Colonic mucosa (tissue), 4 donors: ENCODE measurements around the gene UBN1. TPM values are rescaled to one million over a fixed set of nuclear protein-coding genes. Genes with fewer than 3 reads are reported as not detected.

Source experiments
- DNase-seq: peaks from one replicate; pipeline ENCODE4 v3.0.0-alpha.2; 2020
- H3K27ac ChIP-seq: fragments of 200-600 bp; one replicate; pipeline ENCODE4 v1.8.0; 2021
- H3K27me3 ChIP-seq: fragments of 200-600 bp; one replicate; pipeline ENCODE4 v1.8.0; 2021
- H3K36me3 ChIP-seq: fragments of 200-600 bp; one replicate; pipeline ENCODE4 v1.8.0; 2021
- H3K4me1 ChIP-seq: fragments of 200-600 bp; one replicate; pipeline ENCODE4 v1.8.0; 2021; ENCODE audit warnings: mild to moderate bottlenecking
- H3K4me3 ChIP-seq: fragments of 200-600 bp; one replicate; pipeline ENCODE4 v1.8.0; 2021
- H3K9ac ChIP-seq, 2 donors: one replicate each; pipeline ENCODE4 v1.7.0; 2013; ENCODE audit warnings: control low read depth in 2 of 2, low read depth in 2 of 2, low read length in 2 of 2
- H3K9me3 ChIP-seq: fragments of 200-600 bp; one replicate; pipeline ENCODE4 v1.8.0; 2021
- CTCF ChIP-seq: fragments of 200-600 bp; IDR thresholded peaks from one replicate; pipeline ENCODE4 v1.8.0; 2022; ENCODE audit warnings: antibody characterized with exemption, mild to moderate bottlenecking
- intact Hi-C: fragments of 100-400 bp; cut with DNase I; formaldehyde crosslinking; loops from one replicate; pipeline ENCODE4 v1.14.1; 2022
- total RNA-seq, 2 donors: library from RNA; stranded (reverse); fragmentation: NEBNext Ultra II Directional in 1 of 2; extraction: Animal tissue kit (Norgen Biotek cat#: 25700) in 1 of 2; gene quantifications; one replicate each; pipeline ENCODE4 v1.2.1, GENCODE V29; 2021
- donor health status: healthy.
- donor health status: DM: no; HTN: no; CAD: no.
- donor health status: DM: no; HTN: no; CAD: no.

The UBN1 gene
- total RNA-seq, 2 donors from 2014 or later: 34.7 to 41.7 TPM

GRCh38 chr16:4803401-4803844, 43.9 kb upstream of the UBN1 start:
- peak overlapping the region; percentile 91 for H3K4me3 ChIP-seq
- H3K9me3 ChIP-seq: no peaks in the 10 kb centered on the region
- peak overlapping the region in 1 of 2 donors; percentile 70 for H3K9ac ChIP-seq
- intact Hi-C loops: no loop called here
- TF ChIP-seq CTCF: no peak
- H3K36me3 ChIP-seq: peaks cover 4% of the 10 kb centered on the region
- H3K27me3 ChIP-seq: no peaks in the 10 kb centered on the region
- H3K27ac ChIP-seq: peak overlapping the region; percentile 97
- peaks cover 15% of the 10 kb centered on the region for H3K4me1 ChIP-seq
- DNase-seq: no peak

DNA sequence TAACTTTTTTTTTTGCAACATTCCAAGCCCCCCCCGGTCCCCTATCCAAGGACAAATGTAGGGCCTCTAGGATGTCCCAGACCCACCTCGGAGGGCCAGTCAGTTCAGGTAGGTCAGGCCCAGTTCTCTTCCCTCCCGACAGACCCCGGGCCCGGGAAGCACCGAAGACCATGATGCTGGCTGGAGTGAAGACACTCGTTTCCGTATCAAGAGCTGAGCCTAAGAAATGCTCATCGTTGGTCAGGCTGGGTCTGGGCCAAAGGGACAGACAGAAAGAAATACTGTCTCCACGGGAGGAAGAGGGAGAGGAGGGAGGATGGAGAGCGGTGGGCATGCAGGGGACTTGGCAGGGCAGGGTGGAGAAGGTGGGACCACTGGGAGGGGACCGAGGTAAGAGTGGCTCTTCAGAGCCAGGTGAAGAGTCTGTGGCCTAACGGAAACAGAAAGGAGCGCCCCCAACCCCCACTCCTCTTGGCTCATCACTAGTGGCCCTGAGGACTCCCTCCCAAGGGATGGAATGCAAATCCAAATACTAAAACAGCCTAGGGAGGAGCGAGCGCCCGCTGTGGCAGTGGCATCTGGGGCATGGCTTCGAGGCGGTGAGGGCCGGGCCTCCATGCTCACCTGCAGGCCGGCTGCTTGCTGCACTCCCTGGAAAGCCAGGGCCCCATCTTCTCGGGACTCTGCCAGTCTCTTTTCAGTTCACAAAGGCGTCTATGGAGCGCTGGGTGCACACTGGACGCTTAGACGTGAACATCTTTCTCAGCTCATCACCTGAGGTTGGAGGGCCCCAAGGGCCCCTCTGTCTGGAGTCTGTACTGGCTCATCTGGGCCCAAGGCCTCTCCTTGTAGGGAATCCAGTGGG, 43.2 kb upstream of the UBN1 start:
- H3K27ac ChIP-seq: no peak overlapping the region
- DNase-seq: no peak
- no peak overlapping the region for H3K4me3 ChIP-seq
- peaks cover 4% of the 10 kb centered on the region for H3K36me3 ChIP-seq
- H3K4me1 ChIP-seq: peaks cover 15% of the 10 kb centered on the region
- no peak overlapping the region for H3K9ac ChIP-seq
- no peak for TF ChIP-seq CTCF
- intact Hi-C loops: no loop called here
- H3K27me3 ChIP-seq: no peaks in the 10 kb centered on the region
- H3K9me3 ChIP-seq: no peaks in the 10 kb centered on the region

- H3K4me3 ChIP-seq: no peak overlapping the region
- H3K36me3 ChIP-seq: peaks cover 4% of the 10 kb centered on the region
- intact Hi-C loops: no loop called here
- no peak overlapping the region for H3K27ac ChIP-seq
- no peak overlapping the region for H3K9ac ChIP-seq
- TF ChIP-seq CTCF: no peak
- no peak for DNase-seq
- no peaks in the 10 kb centered on the region for H3K27me3 ChIP-seq
- no peaks in the 10 kb centered on the region for H3K9me3 ChIP-seq
- peaks cover 15% of the 10 kb centered on the region for H3K4me1 ChIP-seq
Observed at GRCh38 chr16:4805231-4805630, 42.0 kb upstream of the UBN1 start.

DNA sequence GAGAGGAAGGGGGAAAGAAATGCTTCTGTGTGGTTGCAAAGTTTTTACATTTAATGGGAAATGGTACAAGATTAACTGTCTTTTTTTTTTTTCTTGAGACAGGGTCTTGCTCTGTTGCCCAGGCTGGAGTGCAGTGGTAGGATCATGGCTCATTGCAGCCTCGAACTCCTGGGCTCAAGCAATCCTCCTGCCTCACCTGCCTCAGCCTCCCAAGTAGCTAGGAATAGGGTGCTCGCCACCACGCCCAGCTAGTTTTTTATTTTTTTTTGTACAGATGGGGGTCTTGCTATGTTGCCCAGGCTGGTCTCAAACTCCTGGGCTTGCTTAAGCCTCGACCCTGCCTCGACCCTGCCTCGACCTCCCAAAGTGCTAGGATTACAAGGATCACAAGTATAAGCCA, 41.0 kb upstream of the UBN1 start:
- Histone ChIP-seq H3K27ac (no peak overlapping the region), H3K4me3 (no peak overlapping the region), H3K9ac (no peak overlapping the region), H3K36me3 (peaks cover 4% of the 10 kb centered on the region), H3K4me1 (peaks cover 8% of the 10 kb centered on the region), H3K9me3 (no peaks in the 10 kb centered on the region), H3K27me3 (no peaks in the 10 kb centered on the region)
- TF ChIP-seq CTCF: no peak
- intact Hi-C loops: no loop called here
- no peak for DNase-seq

DNA sequence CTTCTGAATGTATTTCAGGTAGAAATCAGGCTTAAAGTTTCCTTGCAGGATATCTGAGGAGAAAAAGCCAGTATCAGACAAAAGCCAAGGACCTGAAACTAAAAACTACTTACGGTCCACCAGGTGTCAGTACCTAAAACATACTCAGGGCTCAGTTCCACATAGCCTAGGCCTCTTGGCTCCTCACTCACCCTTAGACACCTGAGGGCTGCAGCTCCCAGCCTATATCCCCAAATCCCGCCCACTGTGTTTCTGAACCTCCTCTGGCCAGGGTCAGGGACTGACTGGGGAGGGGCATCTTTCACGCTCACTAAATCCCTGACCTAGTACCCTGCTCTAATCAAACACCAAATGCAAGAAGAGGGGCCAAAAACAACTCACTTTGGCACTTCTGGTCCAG, 36.0 kb upstream of the UBN1 start:
- TF ChIP-seq CTCF: no peak
- Histone ChIP-seq H3K4me3 (no peak overlapping the region), H3K27ac (no peak overlapping the region), H3K27me3 (no peaks in the 10 kb centered on the region), H3K9ac (no peak overlapping the region), H3K36me3 (peaks cover 4% of the 10 kb centered on the region), H3K9me3 (no peaks in the 10 kb centered on the region), H3K4me1 (no peaks in the 10 kb centered on the region)
- intact Hi-C loops: no loop called here
- no peak for DNase-seq
